GM18907 (cell line): ENCODE results near the gene CPXCR1.
"Not testable (repeated sequence)": the region's sequence is repeated elsewhere in the genome, so short reads cannot be mapped to it uniquely, and the experiment has no call there.

Experiments
- ATAC-seq: cut with Tn5 transposase; IDR thresholded peaks from one replicate; pipeline ENCODE4 v1.9.1; 2021; ENCODE audit warnings: mild to moderate bottlenecking, moderate library complexity; ENCODE audit not compliant: unreplicated experiment

Gene CPXCR1

GRCh38 chrX:88746925-88747324 lies at the start of gene CPXCR1:
Gene CPXCR1 (plus strand): TSS chrX:88747225. CDS start chrX:88753415, 6,190 bp downstream.
- ATAC-seq: no peak

GRCh38 chrX:88735835-88736234 lies 11.2 kb upstream of the CPXCR1 start:
- no peak for ATAC-seq

- ATAC-seq: not testable (repeated sequence)
These were observed 810 bp upstream of the CPXCR1 start for GRCh38 chrX:88746215-88746614.

GRCh38 chrX:88752339-88752738 lies 5.3 kb downstream of the CPXCR1 start:
- not testable (repeated sequence) for ATAC-seq

- no peak for ATAC-seq
These were observed 42.8 kb downstream of the CPXCR1 start for GRCh38 chrX:88789825-88790224.
